ENCODE results near the gene ADCY9. TPM values are rescaled to one million over a fixed set of nuclear protein-coding genes. Genes with fewer than 3 reads are reported as not detected.

ADCY9 gene
- total RNA-seq, 1 experiment from 2014 or later: 11.5 TPM

DNA sequence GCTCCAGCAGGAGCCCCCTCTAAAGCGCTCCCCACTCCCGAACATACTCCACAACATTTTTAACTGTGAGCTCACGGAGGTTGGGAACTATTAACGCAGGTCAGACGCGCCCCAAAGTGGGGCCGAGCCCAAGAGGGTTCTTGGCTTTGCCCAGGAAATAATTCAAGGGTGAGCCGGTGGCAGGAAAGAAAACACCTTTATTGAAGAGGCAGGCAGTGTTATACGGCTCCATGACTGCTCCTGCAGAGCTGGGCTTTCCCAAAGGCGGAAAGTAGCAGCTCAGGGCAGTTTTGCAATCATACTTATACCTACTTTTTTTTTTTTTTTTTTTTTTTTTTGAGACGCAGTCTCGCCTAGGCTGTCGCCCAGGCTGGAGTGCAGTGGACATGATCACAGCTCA is 6.2 kb downstream of the ADCY9 start:
- Mint-ChIP-seq H3K4me1 (peaks cover 43% of the 10 kb centered on the region), H3K27me3 (ENCODE audit: low read depth) (peaks cover 13% of the 10 kb centered on the region), H3K4me3 (no peak overlapping the region), H3K36me3 (peaks cover 3% of the 10 kb centered on the region; the same call in 1 of the 2 replicates), H3K9me3 (no peaks in the 10 kb centered on the region), H3K27ac (peak overlapping the region; percentile 20; the same call in 1 of the 2 replicates)
- no peak for TF ChIP-seq ZNF423 (CRISPR knock-in tag; IDR thresholded peaks at IDR 0.05)
- TF ChIP-seq ELF4 (CRISPR knock-in tag; IDR thresholded peaks at IDR 0.05; ENCODE audit: low read depth): no peak
- TF ChIP-seq, protein P1, sequence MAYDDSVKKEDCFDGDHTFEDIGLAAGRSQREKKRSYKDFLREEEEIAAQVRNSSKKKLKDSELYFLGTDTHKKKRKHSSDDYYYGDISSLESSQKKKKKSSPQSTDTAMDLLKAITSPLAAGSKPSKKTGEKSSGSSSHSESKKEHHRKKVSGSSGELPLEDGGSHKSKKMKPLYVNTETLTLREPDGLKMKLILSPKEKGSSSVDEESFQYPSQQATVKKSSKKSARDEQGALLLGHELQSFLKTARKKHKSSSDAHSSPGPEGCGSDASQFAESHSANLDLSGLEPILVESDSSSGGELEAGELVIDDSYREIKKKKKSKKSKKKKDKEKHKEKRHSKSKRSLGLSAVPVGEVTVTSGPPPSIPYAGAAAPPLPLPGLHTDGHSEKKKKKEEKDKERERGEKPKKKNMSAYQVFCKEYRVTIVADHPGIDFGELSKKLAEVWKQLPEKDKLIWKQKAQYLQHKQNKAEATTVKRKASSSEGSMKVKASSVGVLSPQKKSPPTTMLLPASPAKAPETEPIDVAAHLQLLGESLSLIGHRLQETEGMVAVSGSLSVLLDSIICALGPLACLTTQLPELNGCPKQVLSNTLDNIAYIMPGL (CRISPR knock-in tag; IDR thresholded peaks at IDR 0.05): no peak
- TF ChIP-seq SP1 (CRISPR knock-in tag; conservative IDR thresholded peaks at IDR 0.05): no peak
- TF ChIP-seq JUN (CRISPR knock-in tag; IDR thresholded peaks at IDR 0.05): no peak
- TF ChIP-seq, protein P2, sequence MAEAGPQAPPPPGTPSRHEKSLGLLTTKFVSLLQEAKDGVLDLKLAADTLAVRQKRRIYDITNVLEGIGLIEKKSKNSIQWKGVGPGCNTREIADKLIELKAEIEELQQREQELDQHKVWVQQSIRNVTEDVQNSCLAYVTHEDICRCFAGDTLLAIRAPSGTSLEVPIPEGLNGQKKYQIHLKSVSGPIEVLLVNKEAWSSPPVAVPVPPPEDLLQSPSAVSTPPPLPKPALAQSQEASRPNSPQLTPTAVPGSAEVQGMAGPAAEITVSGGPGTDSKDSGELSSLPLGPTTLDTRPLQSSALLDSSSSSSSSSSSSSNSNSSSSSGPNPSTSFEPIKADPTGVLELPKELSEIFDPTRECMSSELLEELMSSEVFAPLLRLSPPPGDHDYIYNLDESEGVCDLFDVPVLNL (CRISPR knock-in tag; IDR thresholded peaks at IDR 0.05; ENCODE audit: borderline replicate concordance, low read depth): no peak
- TF ChIP-seq ATF1 (CRISPR knock-in tag; IDR thresholded peaks at IDR 0.05): no peak
- TF ChIP-seq, protein P3, sequence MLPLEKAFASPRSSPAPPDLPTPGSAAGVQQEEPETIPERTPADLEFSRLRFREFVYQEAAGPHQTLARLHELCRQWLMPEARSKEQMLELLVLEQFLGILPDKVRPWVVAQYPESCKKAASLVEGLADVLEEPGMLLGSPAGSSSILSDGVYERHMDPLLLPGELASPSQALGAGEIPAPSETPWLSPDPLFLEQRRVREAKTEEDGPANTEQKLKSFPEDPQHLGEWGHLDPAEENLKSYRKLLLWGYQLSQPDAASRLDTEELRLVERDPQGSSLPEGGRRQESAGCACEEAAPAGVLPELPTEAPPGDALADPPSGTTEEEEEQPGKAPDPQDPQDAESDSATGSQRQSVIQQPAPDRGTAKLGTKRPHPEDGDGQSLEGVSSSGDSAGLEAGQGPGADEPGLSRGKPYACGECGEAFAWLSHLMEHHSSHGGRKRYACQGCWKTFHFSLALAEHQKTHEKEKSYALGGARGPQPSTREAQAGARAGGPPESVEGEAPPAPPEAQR (CRISPR knock-in tag; IDR thresholded peaks at IDR 0.05): no peak
- no peak for TF ChIP-seq OVOL2 (CRISPR knock-in tag; IDR thresholded peaks at IDR 0.05; ENCODE audit: borderline replicate concordance)
- TF ChIP-seq RELA (CRISPR knock-in tag; IDR thresholded peaks at IDR 0.05; ENCODE audit: borderline replicate concordance): no peak
- no peak for TF ChIP-seq GRHL2 (CRISPR knock-in tag; IDR thresholded peaks at IDR 0.05; ENCODE audit: insufficient replicate concordance, severe bottlenecking)
- no peak for TF ChIP-seq CREM (CRISPR knock-in tag; IDR thresholded peaks at IDR 0.05)
- POLR2A ChIA-PET: interaction anchor here (0.7 kb wide), 1 partner anchor 206 kb away, joined by 3 read pairs; the partner anchor contains the start of gene GLIS2
- DNase-seq (ENCODE audit: low spot score): no peak
- CTCF ChIA-PET: interaction anchor here (1.0 kb wide), 1 partner anchor 127 kb away, joined by 3 read pairs; no protein-coding TSS in a partner anchor
- ATAC-seq: no peak

DNA sequence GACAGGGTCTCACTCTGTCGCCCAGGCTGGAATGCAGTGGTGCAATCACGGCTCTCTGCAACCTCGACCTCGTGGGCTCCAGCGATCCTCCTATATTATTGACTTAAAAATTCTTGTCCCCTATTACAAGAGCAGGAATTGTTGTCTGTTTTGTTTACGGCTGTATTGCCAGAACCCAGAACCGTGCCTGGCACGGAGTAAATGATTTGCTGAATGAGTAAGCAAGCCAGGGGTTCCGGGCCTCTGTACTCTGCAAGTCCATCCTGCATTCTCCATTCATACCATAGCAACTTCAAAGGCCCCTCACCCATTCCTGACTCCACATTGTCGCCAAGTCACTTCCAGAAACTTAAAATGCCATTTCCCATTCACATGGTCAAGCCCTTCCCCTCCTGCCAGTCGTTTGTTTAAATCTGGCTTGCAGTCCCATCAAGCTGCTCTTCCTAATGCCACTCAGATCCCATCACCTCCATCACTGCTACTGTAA is 6.9 kb downstream of the ADCY9 start:
- Mint-ChIP-seq H3K36me3 (peaks cover 3% of the 10 kb centered on the region; the same call in 1 of the 2 replicates), H3K27me3 (ENCODE audit: low read depth) (peaks cover 5% of the 10 kb centered on the region), H3K4me3 (no peak overlapping the region), H3K9me3 (no peaks in the 10 kb centered on the region), H3K4me1 (peaks cover 37% of the 10 kb centered on the region), H3K27ac (no peak overlapping the region)
- ChIA-PET CTCF (interaction anchor here (1.0 kb wide), 1 partner anchor 126 kb away, joined by 3 read pairs; no protein-coding TSS in a partner anchor), POLR2A (interaction anchor here (0.7 kb wide), 1 partner anchor 10 kb away, joined by 12 read pairs; no protein-coding TSS in a partner anchor)
- no peak for TF ChIP-seq ZNF423 (CRISPR knock-in tag; IDR thresholded peaks at IDR 0.05)
- TF ChIP-seq GABPB1 (CRISPR knock-in tag; IDR thresholded peaks at IDR 0.05): peak; percentile 46; the same call in 1 of the 2 replicates
- TF ChIP-seq, protein P4, sequence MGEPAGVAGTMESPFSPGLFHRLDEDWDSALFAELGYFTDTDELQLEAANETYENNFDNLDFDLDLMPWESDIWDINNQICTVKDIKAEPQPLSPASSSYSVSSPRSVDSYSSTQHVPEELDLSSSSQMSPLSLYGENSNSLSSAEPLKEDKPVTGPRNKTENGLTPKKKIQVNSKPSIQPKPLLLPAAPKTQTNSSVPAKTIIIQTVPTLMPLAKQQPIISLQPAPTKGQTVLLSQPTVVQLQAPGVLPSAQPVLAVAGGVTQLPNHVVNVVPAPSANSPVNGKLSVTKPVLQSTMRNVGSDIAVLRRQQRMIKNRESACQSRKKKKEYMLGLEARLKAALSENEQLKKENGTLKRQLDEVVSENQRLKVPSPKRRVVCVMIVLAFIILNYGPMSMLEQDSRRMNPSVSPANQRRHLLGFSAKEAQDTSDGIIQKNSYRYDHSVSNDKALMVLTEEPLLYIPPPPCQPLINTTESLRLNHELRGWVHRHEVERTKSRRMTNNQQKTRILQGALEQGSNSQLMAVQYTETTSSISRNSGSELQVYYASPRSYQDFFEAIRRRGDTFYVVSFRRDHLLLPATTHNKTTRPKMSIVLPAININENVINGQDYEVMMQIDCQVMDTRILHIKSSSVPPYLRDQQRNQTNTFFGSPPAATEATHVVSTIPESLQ (CRISPR knock-in tag; IDR thresholded peaks at IDR 0.05): no peak
- DNase-seq (ENCODE audit: low spot score) (no peak), ATAC-seq (no peak)

DNA sequence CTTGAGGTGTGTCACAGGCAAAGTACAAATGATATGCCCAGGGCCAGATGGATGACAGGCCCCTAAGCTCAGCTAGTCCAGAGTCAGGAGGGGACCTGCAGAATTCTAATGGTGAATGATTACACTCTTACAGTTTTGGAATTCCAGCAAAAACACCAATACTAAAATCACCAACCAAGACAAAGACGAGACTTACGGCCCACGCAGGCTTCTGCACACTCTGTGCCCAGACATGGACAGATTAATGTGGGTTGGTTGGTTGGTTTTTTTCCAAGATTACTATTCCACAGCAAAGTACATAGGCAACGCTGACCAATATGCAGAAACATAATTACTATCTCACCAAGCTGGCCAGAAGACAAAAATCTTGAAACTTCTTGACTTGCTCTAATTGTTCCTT is 9.7 kb downstream of the ADCY9 start:
- H3K4me1 Mint-ChIP-seq: peaks cover 11% of the 10 kb centered on the region
- no peak for DNase-seq (ENCODE audit: low spot score)
- no peaks in the 10 kb centered on the region for H3K36me3 Mint-ChIP-seq
- POLR2A ChIA-PET: no interaction called here
- no peaks in the 10 kb centered on the region for H3K9me3 Mint-ChIP-seq
- H3K27ac Mint-ChIP-seq: peak overlapping the region; percentile 34
- CTCF ChIA-PET: no interaction called here
- H3K27me3 Mint-ChIP-seq (ENCODE audit: low read depth): no peaks in the 10 kb centered on the region
- no peak for ATAC-seq
- H3K4me3 Mint-ChIP-seq: no peak overlapping the region
- TF ChIP-seq ATF2 (CRISPR knock-in tag; IDR thresholded peaks at IDR 0.05; ENCODE audit: borderline replicate concordance, low read depth) (no peak), AR (CRISPR knock-in tag; IDR thresholded peaks at IDR 0.05) (no peak), FOXK1 (CRISPR knock-in tag; IDR thresholded peaks at IDR 0.05) (no peak), NR2C2 (CRISPR knock-in tag; IDR thresholded peaks at IDR 0.05) (no peak)
- TF ChIP-seq, protein P5, sequence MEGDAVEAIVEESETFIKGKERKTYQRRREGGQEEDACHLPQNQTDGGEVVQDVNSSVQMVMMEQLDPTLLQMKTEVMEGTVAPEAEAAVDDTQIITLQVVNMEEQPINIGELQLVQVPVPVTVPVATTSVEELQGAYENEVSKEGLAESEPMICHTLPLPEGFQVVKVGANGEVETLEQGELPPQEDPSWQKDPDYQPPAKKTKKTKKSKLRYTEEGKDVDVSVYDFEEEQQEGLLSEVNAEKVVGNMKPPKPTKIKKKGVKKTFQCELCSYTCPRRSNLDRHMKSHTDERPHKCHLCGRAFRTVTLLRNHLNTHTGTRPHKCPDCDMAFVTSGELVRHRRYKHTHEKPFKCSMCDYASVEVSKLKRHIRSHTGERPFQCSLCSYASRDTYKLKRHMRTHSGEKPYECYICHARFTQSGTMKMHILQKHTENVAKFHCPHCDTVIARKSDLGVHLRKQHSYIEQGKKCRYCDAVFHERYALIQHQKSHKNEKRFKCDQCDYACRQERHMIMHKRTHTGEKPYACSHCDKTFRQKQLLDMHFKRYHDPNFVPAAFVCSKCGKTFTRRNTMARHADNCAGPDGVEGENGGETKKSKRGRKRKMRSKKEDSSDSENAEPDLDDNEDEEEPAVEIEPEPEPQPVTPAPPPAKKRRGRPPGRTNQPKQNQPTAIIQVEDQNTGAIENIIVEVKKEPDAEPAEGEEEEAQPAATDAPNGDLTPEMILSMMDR (IDR thresholded peaks at IDR 0.05): no peak
